ENCODE measurements around the gene ACAN. TPM values are rescaled to one million over a fixed set of nuclear protein-coding genes. Genes with fewer than 3 reads are reported as not detected.

Gene ACAN
- under 0.01 and 0.48 TPM in 2 replicates for total RNA-seq

GRCh38 chr15:88803241-88803919 lies at the start of gene ACAN:
Gene ACAN, plus strand, starts transcription at chr15:88803436. Its CDS starts 32,771 bp downstream, at chr15:88836207.

GRCh38 chr15:88894819-88895767 lies 91.9 kb downstream of the ACAN start, which contains the start of gene HAPLN3:
Gene HAPLN3, minus strand, starts transcription at chr15:88895544. Its CDS starts 8,246 bp downstream, at chr15:88887298.

GRCh38 chr15:88913017-88913849 lies 110.0 kb downstream of the ACAN start, which contains the start of gene MFGE8:
Gene MFGE8, minus strand, starts transcription at chr15:88913379. Its CDS starts 60 bp downstream, at chr15:88913319.

Other genes starting within 250 kb of the ACAN start
- gene AEN, start 182.1 kb upstream of the ACAN start, total RNA-seq, result 78.0 and 83.0 TPM in 2 replicates
- 4.5 and 4.9 TPM in 2 replicates for gene ISG20, start 164.4 kb upstream of the ACAN start, total RNA-seq
- gene HAPLN3, start 92.1 kb downstream of the ACAN start, total RNA-seq, result 25.4 and 98.3 TPM in 2 replicates
- gene MFGE8, start 109.9 kb downstream of the ACAN start, total RNA-seq, result 19.8 and 24.2 TPM in 2 replicates

All from vein endothelial cell (primary cell).